IPS-18a (cell line): Measurements from ENCODE around the gene WDR20.

Experiments used
- H3K27ac ChIP-seq: one replicate; pipeline ENCODE4 v1.5.1; 2013; ENCODE audit warnings: low read length
- H3K27me3 ChIP-seq: one replicate; pipeline ENCODE4 v1.6.1; 2013; ENCODE audit warnings: mild to moderate bottlenecking, low read length; ENCODE audit not compliant: control insufficient read depth, insufficient read depth
- H3K36me3 ChIP-seq: one replicate; pipeline ENCODE4 v1.6.1; 2013; ENCODE audit warnings: low read depth, low read length; ENCODE audit not compliant: control insufficient read depth
- H3K4me1 ChIP-seq: one replicate; pipeline ENCODE4 v1.6.1; 2013; ENCODE audit warnings: low read depth, low read length; ENCODE audit not compliant: control insufficient read depth
- H3K4me3 ChIP-seq: one replicate; pipeline ENCODE4 v1.5.1; 2013; ENCODE audit warnings: low read length
- H3K9ac ChIP-seq: one replicate; pipeline ENCODE4 v1.6.1; 2013; ENCODE audit warnings: mild to moderate bottlenecking, low read length, moderate library complexity
- H3K9me3 ChIP-seq: one replicate; pipeline ENCODE4 v1.6.1; 2013; ENCODE audit warnings: low read depth, low read length; ENCODE audit not compliant: control insufficient read depth

Gene WDR20

DNA sequence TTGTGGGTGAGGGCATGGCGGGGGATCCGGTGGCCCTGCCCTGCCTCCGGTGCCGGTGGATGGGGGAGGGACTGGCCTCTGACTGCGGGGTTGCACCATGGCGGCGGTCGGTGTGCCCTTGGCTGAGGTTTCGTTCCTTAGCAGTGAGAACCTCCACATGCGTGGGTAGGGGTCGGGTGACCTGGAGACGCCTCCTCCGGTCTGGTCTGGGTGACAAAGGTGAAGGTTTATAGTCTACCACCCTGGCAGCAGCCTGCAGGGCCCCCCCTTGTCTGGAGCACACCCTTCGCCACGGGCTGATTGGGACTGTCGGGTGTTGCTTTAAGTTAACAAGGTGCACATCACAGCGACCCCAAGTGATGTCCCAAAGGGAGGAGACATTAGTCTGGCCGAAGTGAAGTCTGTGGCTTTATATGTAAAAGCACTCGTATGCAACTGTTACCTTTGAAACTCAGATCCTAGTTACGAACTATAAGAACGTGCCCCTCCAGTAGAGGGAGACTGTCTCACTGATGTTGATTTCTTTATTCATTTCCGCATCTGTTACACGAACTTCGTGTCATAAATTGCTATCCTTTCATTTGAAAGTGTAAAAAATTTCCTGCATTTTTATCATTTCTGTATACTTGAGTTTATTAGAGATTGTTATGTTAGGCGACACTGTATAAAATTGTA, 74.4 kb downstream of the WDR20 start:
- no peaks in the 10 kb centered on the region for H3K27me3 ChIP-seq
- no peak overlapping the region for H3K4me3 ChIP-seq
- H3K27ac ChIP-seq, result no peak overlapping the region
- no peaks in the 10 kb centered on the region for H3K4me1 ChIP-seq
- no peak overlapping the region for H3K9ac ChIP-seq
- H3K36me3 ChIP-seq, result peaks cover 7% of the 10 kb centered on the region
- H3K9me3 ChIP-seq, result no peaks in the 10 kb centered on the region

DNA sequence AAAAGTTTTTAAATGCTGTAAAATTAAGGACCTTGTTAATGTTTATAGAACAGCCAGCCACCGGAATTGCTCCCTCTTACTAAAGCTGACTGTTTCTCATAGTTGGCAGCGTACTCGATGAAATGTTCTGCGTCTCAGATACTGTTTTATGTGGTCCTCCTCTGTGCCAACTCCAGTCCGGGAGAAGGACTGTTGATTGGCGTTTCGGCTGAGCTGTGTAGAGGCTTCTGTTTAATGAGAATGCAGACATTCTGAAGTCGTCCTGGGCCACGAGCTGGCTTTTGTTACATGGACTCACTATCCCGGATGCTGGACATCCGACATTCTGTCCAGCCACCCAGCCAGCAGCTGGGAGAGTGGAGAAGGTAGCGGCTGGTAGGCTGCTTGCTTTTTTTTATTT, 75.4 kb downstream of the WDR20 start:
- no peaks in the 10 kb centered on the region for H3K27me3 ChIP-seq
- no peak overlapping the region for H3K9ac ChIP-seq
- H3K9me3 ChIP-seq, result no peaks in the 10 kb centered on the region
- no peak overlapping the region for H3K27ac ChIP-seq
- no peaks in the 10 kb centered on the region for H3K36me3 ChIP-seq
- no peaks in the 10 kb centered on the region for H3K4me1 ChIP-seq
- H3K4me3 ChIP-seq, result no peak overlapping the region

DNA sequence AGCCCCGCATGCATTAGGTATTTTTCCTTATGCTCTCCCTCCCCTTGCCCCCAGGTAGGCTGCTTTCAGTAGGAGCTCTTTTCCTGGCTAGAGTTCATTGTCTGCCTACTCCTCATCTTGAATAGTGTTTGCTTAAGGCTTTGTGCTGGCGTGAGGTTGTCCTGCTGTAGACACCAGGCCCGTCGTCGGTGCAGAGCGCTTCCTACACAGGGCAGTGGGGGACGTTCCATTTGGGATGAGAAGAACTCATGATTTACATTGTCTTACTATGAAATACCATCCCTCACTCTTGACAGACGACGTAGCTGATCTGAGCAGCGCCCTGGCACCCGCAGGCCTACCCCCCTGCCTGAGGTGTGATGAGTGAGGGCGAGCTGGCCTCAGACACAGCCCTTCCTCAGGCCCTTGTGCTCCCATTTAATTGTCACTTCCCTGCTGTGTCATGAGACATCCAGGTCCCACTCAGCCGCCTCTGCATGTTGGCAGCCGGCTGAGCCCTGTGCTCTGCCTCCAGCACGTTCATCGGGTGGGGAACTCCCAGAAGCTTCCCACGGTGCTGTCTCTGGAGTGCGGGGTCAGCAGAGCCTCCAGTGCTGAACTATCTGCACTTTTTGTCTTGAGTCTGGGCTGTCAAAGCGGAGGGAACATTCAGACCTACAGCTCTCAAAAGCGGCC, 76.0 kb downstream of the WDR20 start:
- Histone ChIP-seq H3K4me1 (peaks cover under 1% of the 10 kb centered on the region), H3K27me3 (no peaks in the 10 kb centered on the region), H3K27ac (no peak overlapping the region), H3K9ac (no peak overlapping the region), H3K9me3 (no peaks in the 10 kb centered on the region), H3K4me3 (no peak overlapping the region), H3K36me3 (no peaks in the 10 kb centered on the region)

DNA sequence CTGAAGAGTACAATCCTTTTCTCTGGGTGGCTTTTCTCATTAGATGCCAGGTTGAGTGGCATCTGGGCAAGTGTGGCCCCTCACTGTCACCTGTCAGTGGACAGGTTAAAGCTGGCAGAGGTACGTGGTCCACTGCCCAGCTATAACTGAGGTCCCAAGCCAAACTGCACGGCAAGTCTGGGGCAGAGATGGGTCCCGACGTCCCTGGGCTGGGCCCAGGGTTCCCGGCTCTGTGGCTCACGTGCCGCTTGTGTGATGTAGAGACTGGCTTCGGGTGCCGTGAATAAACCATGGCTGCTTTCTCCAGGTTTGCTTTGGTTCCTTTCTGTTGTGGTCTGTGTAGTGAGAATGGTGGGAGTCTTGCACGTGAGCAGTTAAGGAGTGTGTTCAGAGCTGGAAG, 77.7 kb downstream of the WDR20 start:
- Histone ChIP-seq H3K36me3 (no peaks in the 10 kb centered on the region), H3K4me1 (peaks cover 4% of the 10 kb centered on the region), H3K27ac (no peak overlapping the region), H3K9ac (no peak overlapping the region), H3K4me3 (no peak overlapping the region), H3K27me3 (no peaks in the 10 kb centered on the region), H3K9me3 (no peaks in the 10 kb centered on the region)

DNA sequence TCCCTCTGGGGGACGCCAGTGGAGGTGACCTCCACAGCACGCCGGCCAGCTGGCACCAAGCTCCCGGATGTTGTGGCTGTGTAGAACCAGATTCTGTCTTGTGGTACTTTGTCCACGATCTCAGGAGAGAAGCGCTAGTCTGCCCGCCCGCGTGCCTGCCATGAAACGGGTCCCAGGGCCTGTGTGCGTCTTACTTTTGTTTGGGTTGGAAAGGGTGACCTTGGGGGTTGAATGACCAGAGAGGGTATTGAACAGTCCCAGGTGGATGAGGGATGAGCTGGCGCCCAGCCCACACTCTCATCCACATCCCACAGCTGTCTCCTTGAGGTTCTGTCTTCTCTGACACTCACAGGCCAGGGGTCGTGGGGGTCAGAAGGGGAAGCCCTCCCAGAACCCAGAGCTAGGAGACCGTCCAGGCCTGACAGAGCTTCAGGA, 78.3 kb downstream of the WDR20 start:
- H3K27me3 ChIP-seq, result no peaks in the 10 kb centered on the region

DNA sequence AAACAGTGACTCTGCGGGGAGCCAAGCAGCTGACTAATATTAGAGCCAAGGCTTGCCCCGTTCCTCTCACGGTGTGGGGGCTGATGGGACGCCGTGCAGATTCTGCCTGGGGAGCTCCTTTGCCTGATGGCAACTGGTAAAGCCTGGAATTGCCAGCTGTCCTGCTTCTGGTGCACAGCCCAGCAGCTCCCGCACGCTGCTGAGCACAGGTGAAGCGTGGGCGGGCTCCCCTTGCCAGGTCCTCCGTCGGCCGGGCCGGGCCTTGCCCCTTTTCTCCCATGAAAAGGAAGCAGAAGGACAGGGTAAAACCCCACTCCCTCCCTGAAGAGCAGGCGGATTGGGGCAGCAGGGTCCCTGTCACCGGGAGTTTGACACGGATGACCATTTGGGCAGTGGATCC, 79.0 kb downstream of the WDR20 start:
- no peak overlapping the region for H3K27ac ChIP-seq
- no peaks in the 10 kb centered on the region for H3K36me3 ChIP-seq
- H3K9me3 ChIP-seq, result no peaks in the 10 kb centered on the region
- H3K4me3 ChIP-seq, result no peak overlapping the region
- no peaks in the 10 kb centered on the region for H3K27me3 ChIP-seq
- H3K9ac ChIP-seq, result no peak overlapping the region
- peaks cover 4% of the 10 kb centered on the region for H3K4me1 ChIP-seq

More for the DNA sequence above, 78.3 kb downstream of the WDR20 start:
- Histone ChIP-seq H3K9me3 (no peaks in the 10 kb centered on the region), H3K9ac (no peak overlapping the region), H3K4me1 (peaks cover 4% of the 10 kb centered on the region), H3K36me3 (no peaks in the 10 kb centered on the region), H3K4me3 (no peak overlapping the region), H3K27ac (no peak overlapping the region)

DNA sequence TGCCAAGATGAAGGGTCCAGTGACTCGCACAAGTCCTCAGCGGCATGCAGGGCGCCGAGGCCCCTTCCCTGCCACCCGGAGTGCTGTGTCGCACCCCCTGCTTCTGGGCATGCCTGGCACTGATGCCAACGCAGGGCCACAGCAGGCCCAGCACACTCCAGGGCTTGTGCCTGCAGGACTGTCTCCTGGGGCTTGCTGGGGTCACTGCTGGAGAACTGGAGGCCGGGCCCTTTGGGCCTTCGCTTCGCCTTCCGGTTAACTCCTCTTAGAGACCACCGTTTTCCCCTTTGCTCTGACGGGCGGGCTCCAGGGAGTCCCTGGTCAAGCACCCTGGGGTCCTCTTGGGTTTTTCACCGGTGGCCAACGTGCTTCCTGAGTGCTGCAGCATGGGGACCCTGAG, 79.6 kb downstream of the WDR20 start:
- Histone ChIP-seq H3K27me3 (no peaks in the 10 kb centered on the region), H3K4me1 (peaks cover 4% of the 10 kb centered on the region), H3K27ac (no peak overlapping the region), H3K4me3 (no peak overlapping the region), H3K9me3 (no peaks in the 10 kb centered on the region), H3K36me3 (no peaks in the 10 kb centered on the region), H3K9ac (no peak overlapping the region)

DNA sequence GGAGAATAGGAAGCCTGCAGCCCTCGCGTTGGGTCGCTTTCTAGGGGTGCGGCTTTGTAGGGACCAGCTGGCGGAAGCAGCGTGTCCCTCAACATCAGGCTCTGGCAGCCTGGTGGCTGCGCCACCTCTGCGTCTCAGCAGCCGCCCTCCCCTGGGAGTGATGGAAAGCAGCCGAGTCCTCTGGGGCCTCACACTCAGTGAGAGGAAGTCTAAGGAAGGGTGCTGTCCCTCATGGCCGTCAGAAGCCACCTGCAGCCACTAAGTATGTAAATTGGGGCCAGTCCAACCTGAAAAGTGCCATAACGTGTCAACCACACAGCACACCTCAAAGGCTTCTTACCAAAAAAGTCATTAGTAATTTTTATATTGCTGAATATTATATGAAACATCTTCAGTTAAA, 80.3 kb downstream of the WDR20 start:
- Histone ChIP-seq H3K9me3 (no peaks in the 10 kb centered on the region), H3K27ac (no peak overlapping the region), H3K4me1 (peaks cover 4% of the 10 kb centered on the region), H3K9ac (no peak overlapping the region), H3K27me3 (no peaks in the 10 kb centered on the region), H3K36me3 (no peaks in the 10 kb centered on the region), H3K4me3 (no peak overlapping the region)

DNA sequence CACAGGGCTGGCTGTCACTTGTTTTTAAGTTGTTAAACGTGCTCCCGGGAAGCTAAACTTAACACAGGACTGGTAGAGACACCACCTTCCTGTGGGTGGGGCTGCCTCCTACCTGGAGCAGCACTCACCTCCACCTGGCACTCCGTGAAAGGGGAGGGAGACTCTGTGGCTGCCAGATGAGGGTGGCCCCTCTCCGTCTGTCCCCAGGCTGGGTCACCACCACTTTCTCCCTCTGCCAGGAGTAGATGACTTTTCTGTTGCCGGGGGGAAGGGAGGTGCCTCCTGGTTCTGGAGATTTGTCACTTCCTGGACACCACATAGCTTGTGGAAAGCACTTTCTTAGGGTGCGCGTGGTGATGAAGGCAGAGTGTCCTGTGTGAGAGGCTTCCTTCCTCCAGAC, 81.3 kb downstream of the WDR20 start:
- Histone ChIP-seq H3K27ac (no peak overlapping the region), H3K27me3 (no peaks in the 10 kb centered on the region), H3K9ac (no peak overlapping the region)

DNA sequence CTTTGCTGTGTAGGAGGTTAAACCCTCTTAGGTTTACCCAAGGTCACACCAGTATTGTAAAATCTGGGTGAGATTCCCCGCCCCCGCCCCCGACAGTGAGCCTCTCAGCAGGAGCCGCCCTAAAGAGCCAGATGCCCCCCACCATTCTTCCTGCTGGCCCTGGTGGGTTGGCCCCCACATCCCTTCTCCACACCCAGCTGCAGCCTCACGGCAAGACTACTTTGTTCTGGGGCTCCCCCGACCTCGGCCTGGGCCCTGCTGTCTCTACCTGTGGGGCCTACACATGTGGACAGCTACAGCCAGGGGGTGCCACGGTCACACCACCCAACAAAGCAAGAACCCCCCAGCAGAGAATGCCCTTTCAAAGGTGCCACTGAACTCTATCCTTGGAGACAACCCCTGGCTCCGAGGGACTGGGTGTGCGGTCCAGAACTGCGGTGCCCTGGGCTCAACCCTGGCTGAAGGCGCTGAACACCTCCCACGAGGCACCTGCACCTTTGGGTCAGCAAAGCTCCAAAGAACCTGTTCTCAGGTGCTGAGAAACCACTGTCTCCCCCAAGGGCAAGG, 82.4 kb downstream of the WDR20 start:
- Histone ChIP-seq H3K4me3 (no peak overlapping the region), H3K27ac (no peak overlapping the region), H3K36me3 (no peaks in the 10 kb centered on the region), H3K9ac (no peak overlapping the region), H3K4me1 (peaks cover 4% of the 10 kb centered on the region), H3K27me3 (no peaks in the 10 kb centered on the region), H3K9me3 (no peaks in the 10 kb centered on the region)

More for the DNA sequence above, 81.3 kb downstream of the WDR20 start:
- Histone ChIP-seq H3K36me3 (no peaks in the 10 kb centered on the region), H3K9me3 (no peaks in the 10 kb centered on the region), H3K4me1 (peaks cover 4% of the 10 kb centered on the region), H3K4me3 (no peak overlapping the region)

DNA sequence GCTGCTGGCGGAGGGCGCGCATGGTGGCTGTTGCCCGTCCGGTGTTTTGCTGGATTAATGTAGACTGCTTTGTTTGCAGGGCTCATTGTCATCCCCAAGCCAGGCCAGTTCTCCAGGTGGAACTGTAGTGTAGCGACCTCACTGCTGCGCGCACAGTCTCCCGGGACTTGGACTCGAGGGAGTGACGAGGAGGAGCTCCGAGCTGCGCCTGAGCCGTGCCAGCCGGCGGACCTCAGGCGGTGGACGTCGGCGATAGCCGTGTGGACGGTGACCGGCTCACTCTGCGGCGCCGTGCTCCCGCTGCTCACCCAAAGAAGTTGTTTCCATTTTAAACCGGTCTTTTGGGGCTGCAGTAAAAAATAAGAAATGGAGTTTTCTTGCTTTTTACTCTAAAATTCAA, 83.1 kb downstream of the WDR20 start:
- H3K27me3 ChIP-seq, result no peaks in the 10 kb centered on the region
- no peak overlapping the region for H3K9ac ChIP-seq
- no peak overlapping the region for H3K27ac ChIP-seq
- H3K4me3 ChIP-seq, result no peak overlapping the region
- no peaks in the 10 kb centered on the region for H3K36me3 ChIP-seq
- no peaks in the 10 kb centered on the region for H3K9me3 ChIP-seq
- H3K4me1 ChIP-seq, result peaks cover 4% of the 10 kb centered on the region

DNA sequence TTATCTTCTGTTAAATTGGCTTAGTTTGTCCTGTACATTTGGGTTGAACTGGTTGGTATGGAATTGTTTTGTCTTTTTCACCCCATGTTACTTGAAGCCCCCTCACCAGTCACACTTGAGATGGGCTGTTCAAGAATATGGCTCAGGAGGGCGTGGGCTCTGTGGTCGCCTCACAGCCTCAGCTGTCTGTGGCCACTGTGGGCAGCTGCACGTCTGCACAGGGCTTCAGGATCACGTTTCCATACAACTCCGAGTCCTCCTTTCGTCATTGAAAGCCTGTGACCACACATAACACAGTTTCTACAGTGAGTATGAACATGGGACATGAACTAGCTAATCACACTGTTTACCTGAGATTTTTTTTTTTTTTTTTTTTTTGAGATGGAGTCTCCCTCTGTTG, 84.0 kb downstream of the WDR20 start:
- H3K27me3 ChIP-seq, result no peaks in the 10 kb centered on the region
- no peak overlapping the region for H3K9ac ChIP-seq
- H3K36me3 ChIP-seq, result no peaks in the 10 kb centered on the region
- no peaks in the 10 kb centered on the region for H3K9me3 ChIP-seq
- no peak overlapping the region for H3K27ac ChIP-seq
- peaks cover 4% of the 10 kb centered on the region for H3K4me1 ChIP-seq
- H3K4me3 ChIP-seq, result no peak overlapping the region
